Stimulated activated CD8-positive, alpha-beta memory T cell treated with anti-CD3 and anti-CD28 coated beads, Interleukin-2, amount 100 ng/mL, for 1 hour (primary cell): Measurements from ENCODE around the gene PPP1R13B.

Source experiments
- DNase-seq, 2 donors: peaks; one replicate each; pipeline ENCODE4 v3.0.0-alpha.2; 2020; ENCODE audit warnings: low read depth in 2 of 2

Gene PPP1R13B

GRCh38 chr14:103744621-103745395 lies 102.6 kb downstream of the PPP1R13B start:
- no peak for DNase-seq

- DNase-seq, result no peak
Measured at GRCh38 chr14:103743691-103744090, 103.7 kb downstream of the PPP1R13B start.

GRCh38 chr14:103742499-103743255 lies 104.7 kb downstream of the PPP1R13B start:
- no peak for DNase-seq

- no peak for DNase-seq
Measured at GRCh38 chr14:103741876-103742275, 105.5 kb downstream of the PPP1R13B start.

GRCh38 chr14:103740991-103741689 lies 106.2 kb downstream of the PPP1R13B start:
- DNase-seq, result no peak

GRCh38 chr14:103739793-103740501 lies 107.4 kb downstream of the PPP1R13B start:
- no peak for DNase-seq

GRCh38 chr14:103739466-103739792 lies 107.9 kb downstream of the PPP1R13B start:
- no peak for DNase-seq

- no peak for DNase-seq
Measured at GRCh38 chr14:103738701-103739451, 108.5 kb downstream of the PPP1R13B start.

GRCh38 chr14:103738166-103738565 lies 109.2 kb downstream of the PPP1R13B start:
- no peak for DNase-seq

- DNase-seq, result no peak
Measured at GRCh38 chr14:103737432-103738045, 109.8 kb downstream of the PPP1R13B start.

- no peak for DNase-seq
Measured at GRCh38 chr14:103736546-103737431, 110.6 kb downstream of the PPP1R13B start.

- DNase-seq, result no peak
Measured at GRCh38 chr14:103735815-103736545, 111.4 kb downstream of the PPP1R13B start.

- no peak for DNase-seq
Measured at GRCh38 chr14:103735439-103735814, 111.9 kb downstream of the PPP1R13B start.

- DNase-seq, result no peak
Measured at GRCh38 chr14:103735022-103735421, 112.4 kb downstream of the PPP1R13B start.

GRCh38 chr14:103734081-103734888 lies 113.1 kb downstream of the PPP1R13B start:
- no peak for DNase-seq

GRCh38 chr14:103733651-103734050 lies 113.7 kb downstream of the PPP1R13B start:
- no peak for DNase-seq

- DNase-seq, result no peak
Measured at GRCh38 chr14:103732868-103733620, 114.3 kb downstream of the PPP1R13B start.
